Esophagus muscularis mucosa (tissue), 3 donors: ENCODE measurements around the gene TPK1.

ENCODE experiments used
- EP300 ChIP-seq: sonication (generic); formaldehyde crosslinking; IDR thresholded peaks from one replicate; pipeline ENCODE4 v1.6.1; 2017; ENCODE audit warnings: antibody characterized with exemption
- TF ChIP-seq, protein P1 (sequence below), 3 experiments: fragments of 200-600 bp in 2 of 3; fragments of 450-650 bp in 1 of 3; sonication (generic) in 2 of 3; IDR thresholded peaks; one replicate each; pipeline ENCODE4 v1.5.1; 2017 to 2019; ENCODE audit warnings: antibody characterized with exemption in 3 of 3, mild to moderate bottlenecking in 2 of 3, moderate library complexity in 1 of 3

DNA sequence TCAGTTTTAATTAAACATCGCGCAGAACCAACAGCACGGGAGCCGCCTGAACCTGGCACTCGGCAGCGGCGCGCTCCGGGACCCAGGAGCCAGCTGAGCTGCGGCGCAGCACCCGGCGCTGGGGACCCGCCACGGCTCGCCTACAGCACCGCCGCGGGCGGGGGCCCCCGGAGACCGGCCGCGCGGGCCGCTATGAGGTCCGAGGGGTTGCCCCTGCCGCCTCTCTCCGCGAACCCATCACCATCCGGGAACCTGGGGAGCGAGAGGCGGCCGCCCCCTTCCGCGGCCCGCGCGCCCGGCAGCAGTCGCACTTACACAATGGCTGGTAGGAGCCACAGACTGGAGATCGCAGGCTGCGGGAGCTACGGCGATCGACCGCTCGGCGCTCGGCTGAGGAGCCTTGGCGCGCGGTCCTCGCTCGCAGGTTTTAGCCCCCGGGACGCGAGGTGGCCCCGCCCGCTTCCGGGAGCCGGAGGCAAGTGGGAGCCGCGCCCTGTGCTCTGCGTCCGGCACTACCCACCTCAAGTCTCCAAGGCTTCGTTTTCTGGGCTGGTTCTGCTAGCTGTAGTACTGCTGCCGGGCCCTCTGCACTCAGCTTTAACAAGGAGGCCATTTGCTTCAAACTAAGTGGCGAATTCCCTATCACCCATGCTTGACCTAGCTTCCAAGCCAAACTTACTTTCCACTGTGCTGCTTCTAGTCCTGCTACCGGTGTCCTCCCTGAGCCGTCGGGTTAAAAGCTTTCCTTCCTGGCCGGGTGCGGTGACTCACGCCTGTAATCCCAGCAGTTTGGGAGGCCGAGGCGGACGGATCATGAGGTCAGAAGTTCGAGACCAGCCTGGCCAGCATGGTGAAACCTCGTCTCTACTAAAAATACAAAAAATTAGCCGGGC lies at the start of gene TPK1:
- no peak for TF ChIP-seq EP300
- TF ChIP-seq, protein P1, sequence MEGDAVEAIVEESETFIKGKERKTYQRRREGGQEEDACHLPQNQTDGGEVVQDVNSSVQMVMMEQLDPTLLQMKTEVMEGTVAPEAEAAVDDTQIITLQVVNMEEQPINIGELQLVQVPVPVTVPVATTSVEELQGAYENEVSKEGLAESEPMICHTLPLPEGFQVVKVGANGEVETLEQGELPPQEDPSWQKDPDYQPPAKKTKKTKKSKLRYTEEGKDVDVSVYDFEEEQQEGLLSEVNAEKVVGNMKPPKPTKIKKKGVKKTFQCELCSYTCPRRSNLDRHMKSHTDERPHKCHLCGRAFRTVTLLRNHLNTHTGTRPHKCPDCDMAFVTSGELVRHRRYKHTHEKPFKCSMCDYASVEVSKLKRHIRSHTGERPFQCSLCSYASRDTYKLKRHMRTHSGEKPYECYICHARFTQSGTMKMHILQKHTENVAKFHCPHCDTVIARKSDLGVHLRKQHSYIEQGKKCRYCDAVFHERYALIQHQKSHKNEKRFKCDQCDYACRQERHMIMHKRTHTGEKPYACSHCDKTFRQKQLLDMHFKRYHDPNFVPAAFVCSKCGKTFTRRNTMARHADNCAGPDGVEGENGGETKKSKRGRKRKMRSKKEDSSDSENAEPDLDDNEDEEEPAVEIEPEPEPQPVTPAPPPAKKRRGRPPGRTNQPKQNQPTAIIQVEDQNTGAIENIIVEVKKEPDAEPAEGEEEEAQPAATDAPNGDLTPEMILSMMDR (IDR thresholded peaks at IDR 0.05) = no peak
